ENCODE measurements around the gene MAGI2. TPM values are rescaled to one million over a fixed set of nuclear protein-coding genes. Genes with fewer than 3 reads are reported as not detected.

MAGI2 gene
- total RNA-seq, 1 experiment from 2014 or later = 0.22 TPM

- intact Hi-C loops (cut with micrococcal nuclease) = no loop called here
- no peaks in the 10 kb centered on the region for H3K9me3 ChIP-seq (ENCODE audit: control insufficient read depth in 1 of 2, insufficient read depth in 1 of 2, low read depth in 1 of 2, low read length in 2 of 2)
- TF ChIP-seq SIN3A (IDR thresholded peaks at IDR 0.05; ENCODE audit: low read depth) (no peak), ZFX (IDR thresholded peaks at IDR 0.05) (no peak), SRF (IDR thresholded peaks at IDR 0.05; ENCODE audit: low read depth) (no peak), TCF7L2 (IDR thresholded peaks at IDR 0.05; ENCODE audit: borderline replicate concordance, extremely low read depth, insufficient read depth, insufficient read length) (no peak), ZBTB33 (IDR thresholded peaks at IDR 0.05; ENCODE audit: extremely low read depth, insufficient replicate concordance, low read length) (no peak), CEBPB (IDR thresholded peaks at IDR 0.05; ENCODE audit: low read depth) (no peak), CTCF (IDR thresholded peaks at IDR 0.05 in 2 of 3, conservative IDR thresholded peaks at IDR 0.05 in 1 of 3; ENCODE audit: borderline replicate concordance in 1 of 3, insufficient read depth in 1 of 3, low read depth in 2 of 3, low read length in 2 of 3) (no peak)
- ChIA-PET RAD21 (ENCODE audit: low non-redundant PET in 1 of 2, low total read pairs in 2 of 2, uncharacterized antibody in 2 of 2, unreplicated experiment in 2 of 2) (no interaction called here), CTCF (no interaction called here), POLR2A (no interaction called here)
- ATAC-seq = no peak
- H3K4me3 ChIP-seq (replicated peaks in 1 of 2; ENCODE audit: low read depth in 1 of 2, low read length in 2 of 2) = no peak overlapping the region
- no peak for DNase-seq (ENCODE audit: low read depth, low spot score)
- no peaks in the 10 kb centered on the region for H3K79me2 ChIP-seq (ENCODE audit: insufficient read depth, low read length)
- H3K27me3 ChIP-seq (ENCODE audit: insufficient read depth, low read length) = no peaks in the 10 kb centered on the region
- H3K27ac ChIP-seq (ENCODE audit: low read depth, low read length) = no peak overlapping the region
- H3K9me2 ChIP-seq (ENCODE audit: insufficient read depth) = no peaks in the 10 kb centered on the region
- BruUV-seq (replicated peaks) = no TSS peak
- H2AFZ ChIP-seq (ENCODE audit: low read depth, low read length, poor library complexity, severe bottlenecking) = no peak overlapping the region
- H3K4me1 ChIP-seq (ENCODE audit: control insufficient read depth in 1 of 2, insufficient read depth in 2 of 2, low read length in 2 of 2) = no peaks in the 10 kb centered on the region
- no peaks in the 10 kb centered on the region for H4K20me1 ChIP-seq (ENCODE audit: insufficient read depth)
- H3K9ac ChIP-seq (ENCODE audit: low read length) = no peak overlapping the region
- no peaks in the 10 kb centered on the region for H3K36me3 ChIP-seq (ENCODE audit: control insufficient read depth in 1 of 2, insufficient read depth in 2 of 2, low read length in 2 of 2)
- no peak overlapping the region for H3K4me2 ChIP-seq (ENCODE audit: low read length)
Measured at GRCh38 chr7:79216236-79216635, 237.2 kb downstream of the MAGI2 start.
